Measurements from ENCODE around the gene MCCC1.
"Not testable (repeated sequence)": the region's sequence is repeated elsewhere in the genome, so short reads cannot be mapped to it uniquely, and the experiment has no call there.

Gene MCCC1

GRCh38 chr3:183101040-183101439 is 1.7 kb upstream of the MCCC1 start:
- DNase-seq: not testable (repeated sequence)

DNA sequence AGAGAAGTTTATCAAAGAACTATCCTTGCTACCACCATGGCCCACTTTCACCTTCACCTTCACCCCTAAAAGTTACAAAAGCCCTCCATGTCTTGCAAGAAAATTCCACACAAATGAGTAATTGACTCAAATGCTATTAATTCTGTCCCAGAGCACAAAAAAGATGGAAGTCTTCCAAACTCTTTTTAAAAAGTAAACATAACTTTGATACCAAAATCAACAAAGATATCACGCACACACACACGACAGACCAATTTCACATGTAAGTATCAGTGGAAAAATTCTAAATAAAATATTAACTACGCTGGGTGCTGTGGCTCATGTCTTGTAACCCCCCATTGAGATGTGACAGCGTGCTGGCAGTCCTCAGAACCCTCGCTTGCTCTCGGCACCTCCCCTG is 1.1 kb upstream of the MCCC1 start:
- no peak for DNase-seq

- DNase-seq: no peak
These were observed 525 bp upstream of the MCCC1 start for GRCh38 chr3:183099838-183100204.

DNA sequence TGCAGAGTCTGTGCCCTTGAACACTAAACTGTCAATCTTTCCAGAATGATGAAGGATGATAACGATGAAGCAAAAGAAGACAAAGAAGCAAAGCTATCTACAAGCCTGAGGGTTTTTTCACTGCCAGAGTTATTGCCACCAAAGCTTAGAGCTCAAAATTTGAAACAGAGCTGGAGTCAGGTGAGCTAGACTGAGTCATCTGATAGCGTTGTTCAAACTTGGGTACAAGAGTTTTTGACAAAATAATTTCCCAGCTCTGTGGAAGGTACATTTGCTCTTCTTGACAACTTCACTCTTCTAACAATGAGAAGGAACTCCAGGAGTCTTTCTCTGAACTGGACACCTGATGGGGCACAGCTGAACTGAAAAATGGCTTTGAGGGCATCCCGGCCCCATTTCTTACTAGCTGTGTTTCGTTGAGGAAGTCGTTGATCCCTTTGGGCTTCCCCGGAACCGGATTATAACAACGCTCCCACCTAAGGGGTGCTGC is 715 bp downstream of the MCCC1 start:
- no peak for DNase-seq

GRCh38 chr3:183094711-183095110 is 4.6 kb downstream of the MCCC1 start:
- no peak for DNase-seq

- DNase-seq: no peak
These were observed 7.0 kb downstream of the MCCC1 start for GRCh38 chr3:183092256-183092655.

DNA sequence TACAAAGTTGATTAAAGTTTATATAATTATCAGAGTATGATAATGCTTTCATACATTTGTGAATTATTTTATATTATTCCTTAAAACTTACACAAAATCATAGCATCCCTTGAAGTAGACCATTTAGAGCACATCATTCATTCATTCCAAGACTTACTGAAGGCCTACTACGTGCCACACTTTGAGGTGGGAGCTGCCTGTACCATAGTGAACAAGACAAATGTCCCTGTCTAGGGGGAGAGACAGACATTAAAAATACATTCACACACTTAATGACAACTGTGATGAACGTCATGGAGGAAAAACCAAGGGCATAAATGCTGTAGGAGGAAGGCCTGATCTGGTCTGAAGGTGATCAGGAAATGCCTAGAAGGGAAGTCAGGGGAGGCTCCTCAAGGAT is 12.1 kb downstream of the MCCC1 start:
- DNase-seq: no peak

DNA sequence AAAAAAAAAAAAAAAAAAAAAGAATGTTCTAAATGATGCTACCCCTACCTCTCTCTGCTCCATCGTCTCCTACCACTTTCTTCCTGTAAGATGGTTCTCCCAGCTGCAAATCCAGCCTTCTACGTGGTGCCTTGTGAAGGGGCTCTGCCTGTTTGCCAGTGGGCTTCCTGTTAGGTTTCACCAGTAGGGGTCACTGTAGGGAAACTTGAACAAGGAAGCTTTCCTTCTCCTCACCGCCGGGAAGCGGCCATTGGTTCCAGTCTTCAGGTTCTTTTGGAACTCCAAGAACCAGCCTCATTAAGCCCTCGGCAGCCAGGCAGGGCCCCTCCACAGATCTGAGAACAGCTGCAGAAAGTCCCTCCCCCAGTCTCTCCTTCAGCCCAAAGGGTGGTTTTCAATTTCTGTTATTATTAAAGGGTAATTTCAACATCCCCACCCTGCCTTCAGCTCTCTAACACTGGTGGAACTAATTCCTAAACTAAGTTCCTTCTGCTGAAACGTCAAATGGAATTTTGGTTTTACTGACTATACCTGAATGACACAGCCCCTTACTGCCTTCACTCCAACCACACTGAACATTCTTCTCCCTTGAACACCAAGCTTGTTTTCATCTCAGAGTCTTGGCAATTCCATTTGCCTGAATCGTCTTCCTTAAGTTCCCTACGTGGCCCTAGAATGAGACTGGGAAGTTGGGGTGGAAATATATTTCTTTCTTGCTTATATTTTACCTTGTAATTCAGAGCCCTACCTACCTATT is 13.5 kb downstream of the MCCC1 start:
- no peak for DNase-seq

GRCh38 chr3:183082355-183082915 is 16.9 kb downstream of the MCCC1 start:
- DNase-seq: no peak

DNA sequence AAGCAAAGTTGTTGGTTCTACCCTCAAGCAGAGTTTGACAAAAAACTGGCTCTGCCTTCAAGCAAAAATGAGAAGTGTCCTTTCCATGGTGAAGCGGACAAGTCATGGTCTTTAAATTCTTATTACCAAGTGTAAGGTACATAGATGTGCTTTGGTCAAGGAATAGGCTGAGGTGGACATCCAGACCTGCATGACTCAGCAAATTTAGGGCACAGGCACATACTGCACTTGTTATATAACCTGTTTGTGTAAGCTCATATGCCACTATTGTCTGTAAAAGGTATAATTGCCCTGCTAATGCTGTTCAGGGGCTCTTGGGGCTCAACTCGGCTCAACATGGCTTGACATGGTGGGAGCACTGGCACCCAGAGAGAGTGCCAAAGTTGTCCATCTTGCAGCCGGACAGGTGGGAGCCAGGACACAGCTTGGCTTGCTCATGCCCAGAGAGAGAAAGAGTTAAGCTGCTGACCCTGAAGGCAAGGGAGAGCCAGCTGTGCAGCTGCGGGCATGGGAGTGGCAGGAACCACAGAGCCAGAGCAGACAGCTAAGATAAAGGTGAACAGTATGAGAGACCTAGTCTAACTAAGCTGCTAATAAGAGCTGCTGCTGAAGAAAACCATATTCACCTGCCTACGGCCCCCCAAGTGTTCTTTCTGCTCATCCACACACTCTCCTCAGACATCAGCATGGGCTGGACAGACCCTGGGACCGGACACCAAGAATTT is 17.7 kb downstream of the MCCC1 start:
- DNase-seq: no peak

DNA sequence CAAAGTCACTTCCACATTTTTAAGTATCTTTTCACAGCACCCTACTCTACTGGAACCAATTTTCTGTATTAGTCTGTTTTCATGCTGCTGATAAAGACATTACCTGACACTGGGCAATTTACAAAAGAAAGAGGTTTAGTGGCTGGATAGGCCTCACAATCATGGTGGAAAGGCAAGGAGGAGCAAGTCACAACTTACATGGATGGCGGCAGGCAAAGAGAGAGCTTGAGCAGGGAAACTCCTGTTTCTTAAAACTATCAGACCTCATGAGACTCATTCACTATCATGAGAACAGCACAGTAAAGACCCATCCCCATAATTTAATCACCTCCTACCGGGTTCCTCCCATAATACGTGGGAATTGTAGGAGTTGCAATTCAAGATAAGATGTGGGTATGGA is 18.7 kb downstream of the MCCC1 start:
- no peak for DNase-seq

- no peak for DNase-seq
These were observed 24.4 kb downstream of the MCCC1 start for GRCh38 chr3:183074881-183075280.

- no peak for DNase-seq
These were observed 25.0 kb downstream of the MCCC1 start for GRCh38 chr3:183074261-183074660.

GRCh38 chr3:183073839-183074238 is 25.5 kb downstream of the MCCC1 start:
- DNase-seq: no peak

- no peak for DNase-seq
These were observed 28.4 kb downstream of the MCCC1 start for GRCh38 chr3:183070892-183071291.

DNA sequence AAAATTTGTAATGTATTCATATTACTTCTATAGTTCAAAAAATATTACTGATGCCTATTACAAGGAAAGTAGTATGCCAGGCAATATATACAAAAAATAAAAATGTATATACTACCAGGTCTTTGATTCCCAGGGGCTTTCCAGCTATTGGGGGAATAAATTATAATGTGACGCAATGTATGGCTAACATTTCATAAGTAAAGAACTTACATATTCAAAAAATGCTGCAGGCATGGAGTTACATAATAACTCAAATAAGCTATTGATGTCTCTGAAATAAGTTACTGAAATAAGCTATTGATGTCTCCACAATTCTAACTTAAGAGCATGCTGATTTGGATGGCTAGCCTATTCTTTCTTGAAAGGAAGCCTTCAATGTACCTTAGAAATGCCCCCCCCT is 30.2 kb downstream of the MCCC1 start:
- no peak for DNase-seq

- DNase-seq: not testable (repeated sequence)
These were observed 32.4 kb downstream of the MCCC1 start for GRCh38 chr3:183066891-183067290.

DNA sequence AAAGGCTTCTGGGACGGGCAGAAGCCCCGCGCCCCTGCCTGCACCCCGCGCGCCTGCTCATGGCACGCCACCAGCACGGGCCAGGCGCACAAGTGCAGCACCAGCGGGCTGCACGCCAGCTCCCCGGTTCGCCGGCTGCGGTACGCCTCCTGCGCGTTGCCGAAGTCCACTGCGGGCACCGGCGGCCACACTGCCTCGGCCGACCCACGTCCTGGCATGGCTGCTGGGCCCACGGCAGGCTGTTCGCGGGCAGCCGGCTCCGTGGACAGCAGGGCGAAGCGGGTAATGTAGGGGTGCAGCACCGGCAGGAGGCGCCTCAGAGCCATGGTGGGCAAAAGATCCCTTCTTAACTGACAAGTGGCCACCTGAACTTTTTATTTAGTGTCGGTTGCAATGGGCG is 34.8 kb downstream of the MCCC1 start:
- no peak for DNase-seq

DNA sequence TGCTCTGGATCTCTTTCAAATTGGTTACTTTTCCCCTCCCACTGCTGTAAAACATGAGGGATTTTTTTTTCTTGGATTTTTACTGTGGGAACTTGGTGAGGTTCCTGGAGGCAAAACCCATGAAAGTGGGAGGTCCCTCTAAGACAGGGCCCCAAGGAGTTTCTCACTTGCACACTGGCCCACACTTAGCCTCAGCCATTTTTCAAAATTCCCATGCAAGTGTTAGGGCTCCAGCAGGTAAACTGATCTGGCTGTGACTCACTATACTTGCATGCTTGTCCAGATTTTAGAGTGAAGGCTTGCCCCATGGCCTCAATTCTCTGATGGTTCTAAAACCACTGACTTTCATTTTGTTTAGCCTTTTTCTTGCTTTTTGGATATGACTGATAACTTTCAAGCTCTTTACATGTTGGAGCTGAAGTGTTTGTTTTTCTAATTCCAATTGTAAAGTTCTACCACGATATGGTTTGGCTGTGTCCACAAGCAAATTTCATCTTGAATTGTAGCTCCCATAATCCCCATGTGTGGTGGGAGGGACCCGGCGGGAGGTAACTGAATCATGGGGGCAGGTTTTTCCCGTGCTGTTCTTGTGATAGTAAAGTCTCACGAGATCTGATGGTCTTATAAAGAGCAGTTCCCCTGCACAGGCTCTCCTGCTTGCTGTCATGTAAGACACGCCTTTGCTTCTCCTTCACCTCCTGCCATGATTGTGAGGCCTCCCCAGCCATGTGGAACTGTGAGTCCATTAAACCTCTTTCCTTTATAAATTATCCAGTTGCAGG is 37.7 kb downstream of the MCCC1 start:
- no peak for DNase-seq

- DNase-seq: no peak
These were observed 40.9 kb downstream of the MCCC1 start for GRCh38 chr3:183058351-183058750.

DNA sequence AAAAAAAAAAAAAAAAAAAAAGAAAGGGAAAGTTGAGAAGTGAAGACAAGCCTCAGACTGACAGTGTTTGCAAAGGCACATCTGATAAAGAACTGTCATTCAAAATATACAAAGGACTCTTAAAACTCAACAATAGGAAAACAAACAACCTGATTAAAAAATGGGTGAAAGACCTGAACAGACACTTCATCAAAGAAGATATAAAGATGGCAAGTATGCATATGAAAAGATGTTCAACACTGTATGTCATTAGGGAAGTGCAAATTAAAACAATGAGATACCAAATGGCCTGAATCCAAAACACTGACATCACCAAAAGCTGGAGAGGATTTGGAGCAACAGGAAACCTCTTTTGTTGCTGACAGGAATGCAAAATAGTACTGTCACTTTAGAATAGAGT is 48.6 kb downstream of the MCCC1 start:
- no peak for DNase-seq

DNA sequence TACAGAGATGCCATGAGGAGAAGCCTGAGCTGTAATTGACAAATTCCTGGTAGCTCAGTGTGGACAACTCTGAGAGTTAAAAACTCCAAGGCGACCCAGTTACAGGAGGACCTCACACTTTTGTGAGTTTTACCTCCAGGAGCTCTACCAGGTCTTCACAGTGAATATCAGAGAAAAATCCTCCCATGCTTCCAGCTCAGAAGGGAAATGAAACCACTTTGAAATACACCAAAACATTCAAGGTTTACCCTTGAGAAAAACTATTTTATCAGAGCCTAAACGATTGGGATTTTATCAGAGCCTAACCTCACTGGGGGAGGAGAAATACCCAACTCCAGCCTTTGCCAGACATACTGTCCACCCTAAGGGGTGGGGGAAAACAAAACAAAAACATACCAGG is 52.4 kb downstream of the MCCC1 start:
- DNase-seq: no peak

DNA sequence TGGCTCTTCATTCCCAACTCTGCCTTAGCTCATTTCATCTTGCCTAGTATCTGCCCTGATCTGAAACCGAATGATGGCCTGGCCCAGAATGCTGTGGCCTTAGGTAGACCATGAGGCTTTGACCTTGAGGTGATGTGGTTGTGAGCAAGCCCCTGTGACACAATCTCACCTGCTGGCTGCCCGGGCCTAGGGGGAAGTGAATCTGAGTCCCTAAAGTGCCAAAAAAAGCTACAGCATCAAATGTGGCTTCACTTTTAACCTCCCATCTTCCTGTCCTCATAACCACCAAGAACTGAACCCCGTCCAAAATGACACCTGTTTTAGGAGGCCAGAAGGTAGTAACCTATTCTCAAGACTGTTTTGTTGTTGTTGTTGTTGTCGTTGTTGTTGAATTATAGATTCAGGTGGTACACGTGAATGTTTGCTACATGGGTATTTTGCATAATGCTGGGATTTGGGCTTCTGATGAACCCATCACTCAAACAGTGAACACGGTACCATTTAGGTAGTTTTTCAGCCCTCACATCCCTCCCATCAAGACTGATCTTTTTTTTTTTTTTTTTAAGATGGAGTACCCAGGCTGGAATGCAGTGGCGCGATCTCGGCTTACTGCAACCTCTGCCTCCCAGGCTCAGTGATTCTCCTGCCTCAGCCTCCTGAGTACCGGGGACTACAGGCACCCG is 54.6 kb downstream of the MCCC1 start:
- no peak for DNase-seq

Data from NCI-H446 treated with DMSO at 0.1 percent for 48 hours (cell line).